GM12891 (cell line): Measurements from ENCODE around the gene NKD1.

Experiments
- DNase-seq: peaks from one replicate; pipeline ENCODE4 v3.0.0; 2011; ENCODE audit warnings: low spot score; ENCODE audit not compliant: insufficient read length
- FAIRE-seq: peaks from 2 replicates; lab custom pipeline; 2011; peaks lifted over from hg19 to GRCh38; lab: Jason Lieb, UNC
- PAX5 ChIP-seq: IDR thresholded peaks from 2 replicates; pipeline ENCODE4 v1.6.1; 2011; ENCODE audit warnings: low read length, moderate library complexity, mild to moderate bottlenecking; ENCODE audit not compliant: insufficient read depth, severe bottlenecking
- POLR2A ChIP-seq: IDR thresholded peaks from 2 replicates; pipeline ENCODE4 v1.6.1; 2011; ENCODE audit warnings: low read depth, low read length, control low read depth
- POLR2AphosphoS5 ChIP-seq: IDR thresholded peaks from 2 replicates; pipeline ENCODE4 v1.6.1; 2011; ENCODE audit warnings: low read depth, low read length, control low read depth
- POU2F2 ChIP-seq: IDR thresholded peaks from 2 replicates; pipeline ENCODE4 v1.6.1; 2011; ENCODE audit warnings: low read depth, mild to moderate bottlenecking, control low read depth, low read length, moderate library complexity
- SPI1 ChIP-seq: IDR thresholded peaks from 2 replicates; pipeline ENCODE4 v1.6.1; 2011; ENCODE audit warnings: low read depth, low read length, control low read depth
- TAF1 ChIP-seq: IDR thresholded peaks from 2 replicates; pipeline ENCODE4 v1.6.1; 2011; ENCODE audit warnings: low read depth, low read length, control low read depth

The NKD1 gene

DNA sequence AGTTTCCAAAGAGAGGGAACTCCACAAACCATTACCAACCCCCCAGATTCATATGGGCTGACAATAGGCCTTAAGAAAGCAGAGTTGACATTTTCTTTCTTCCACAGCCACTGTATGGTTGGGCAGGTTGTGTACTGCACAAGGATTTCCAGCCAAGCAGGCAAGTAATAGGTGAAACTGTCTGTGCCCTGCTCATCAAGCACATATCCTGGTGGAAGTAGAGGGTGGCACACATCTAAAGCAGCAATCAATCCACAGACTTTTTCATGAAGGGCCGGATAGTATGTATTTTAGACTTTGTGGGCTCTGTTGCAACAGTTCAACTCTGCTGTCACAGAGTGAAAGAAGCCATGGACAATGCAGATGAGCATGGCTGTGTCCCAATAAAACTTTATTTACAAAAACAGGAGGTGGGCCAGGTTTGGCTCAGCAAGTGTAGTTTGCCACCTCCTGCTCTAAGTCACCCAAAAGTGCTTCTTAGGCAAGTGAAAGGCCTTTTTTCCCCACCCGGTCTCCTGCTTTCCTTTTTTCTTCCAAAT, 69.5 kb downstream of the NKD1 start:
- no peak for FAIRE-seq
- TF ChIP-seq PAX5 (no peak), SPI1 (no peak), POU2F2 (no peak), POLR2A (no peak), TAF1 (no peak), POLR2AphosphoS5 (no peak)
- DNase-seq: no peak

DNA sequence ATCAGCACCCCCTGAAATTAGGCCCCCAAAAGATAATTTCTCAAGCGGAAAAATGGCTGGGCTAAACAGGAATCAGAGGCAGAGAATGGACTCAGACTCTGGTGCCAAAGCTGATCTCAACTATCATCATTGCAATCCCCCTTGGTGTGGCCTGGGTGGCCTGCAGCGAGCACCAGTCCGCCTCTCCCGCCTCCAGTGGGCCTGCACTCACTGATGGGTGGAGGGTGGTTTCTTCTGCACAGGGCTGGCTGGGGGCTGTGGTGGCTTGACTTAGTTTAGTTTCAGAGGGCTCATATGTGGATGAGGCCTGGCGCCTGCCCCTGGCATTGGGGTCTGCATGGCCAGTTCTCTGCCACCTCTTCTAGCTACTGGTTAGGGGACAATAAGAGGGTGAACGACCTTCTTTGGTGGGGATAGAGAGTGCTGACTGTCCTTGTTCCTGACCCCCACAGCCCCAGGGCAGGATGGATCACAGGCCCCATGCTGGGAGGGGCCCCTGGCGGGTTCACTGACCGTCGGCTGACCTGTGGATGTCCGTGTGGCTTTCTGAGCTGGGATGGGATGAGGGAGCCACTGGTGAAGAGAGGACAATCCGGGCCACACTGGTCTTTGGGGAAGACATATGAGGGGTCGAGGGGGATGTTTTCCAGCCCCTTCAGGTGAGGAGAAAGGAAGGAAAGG, 70.2 kb downstream of the NKD1 start:
- no peak for FAIRE-seq
- no peak for DNase-seq

GRCh38 chr16:50619702-50620491, 71.7 kb downstream of the NKD1 start:
- DNase-seq: no peak
- no peak for FAIRE-seq
- TF ChIP-seq SPI1 (no peak), PAX5 (no peak), POLR2A (no peak)

More for the DNA sequence above, 70.2 kb downstream of the NKD1 start:
- TF ChIP-seq POU2F2 (no peak), PAX5 (no peak), SPI1 (no peak), POLR2A (no peak), TAF1 (no peak), POLR2AphosphoS5 (no peak)

- no peak for FAIRE-seq
- no peak for DNase-seq
- no peak for TF ChIP-seq POU2F2
- no peak for TF ChIP-seq PAX5
- no peak for TF ChIP-seq TAF1
- TF ChIP-seq SPI1: no peak
- no peak for TF ChIP-seq POLR2AphosphoS5
- TF ChIP-seq POLR2A: no peak
Measured at GRCh38 chr16:50620646-50621451, 72.7 kb downstream of the NKD1 start.

DNA sequence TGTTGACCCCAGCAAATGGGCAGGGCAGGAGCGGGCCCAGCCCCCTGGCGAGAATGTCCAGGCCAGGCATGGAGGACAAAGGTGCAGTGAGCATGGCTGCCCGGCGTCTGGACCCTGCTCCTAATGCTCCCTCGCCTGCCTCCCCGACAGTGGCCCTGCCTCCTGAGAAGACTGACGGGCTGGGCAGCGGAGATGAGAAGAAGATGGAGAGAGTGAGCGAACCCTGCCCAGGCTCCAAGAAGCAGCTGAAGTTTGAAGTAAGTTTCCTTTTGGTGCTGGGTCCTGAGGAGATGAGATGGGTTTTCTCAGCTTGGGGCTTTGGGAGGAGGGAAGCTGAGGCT, 73.2 kb downstream of the NKD1 start:
- DNase-seq (no peak), FAIRE-seq (no peak)
- TF ChIP-seq PAX5 (no peak), TAF1 (no peak), POLR2AphosphoS5 (no peak), POU2F2 (no peak), POLR2A (no peak), SPI1 (no peak)

DNA sequence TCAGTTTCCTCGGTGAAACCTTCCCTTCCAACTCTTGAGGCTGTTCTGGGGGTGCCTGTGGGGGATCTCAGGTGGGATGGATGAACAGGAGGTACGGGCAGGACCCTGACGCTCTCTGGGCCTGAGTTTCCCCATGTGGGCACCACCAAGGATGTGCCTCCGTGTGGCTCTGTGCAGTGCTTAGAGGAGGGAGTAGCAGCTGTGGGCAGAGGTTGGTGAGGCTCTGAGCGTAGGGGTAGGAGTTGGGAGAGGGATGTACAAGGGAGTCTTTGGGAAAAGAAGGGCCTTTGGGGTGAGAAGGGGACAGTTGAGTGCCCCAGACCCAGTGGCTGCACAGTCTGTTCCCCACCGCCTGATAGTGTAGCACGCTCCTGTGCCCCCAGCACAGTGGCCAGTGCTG, 73.8 kb downstream of the NKD1 start:
- no peak for TF ChIP-seq TAF1
- no peak for TF ChIP-seq SPI1
- TF ChIP-seq POU2F2: no peak
- no peak for TF ChIP-seq POLR2A
- TF ChIP-seq POLR2AphosphoS5: no peak
- TF ChIP-seq PAX5: no peak
- FAIRE-seq (no peak), DNase-seq (no peak)

DNA sequence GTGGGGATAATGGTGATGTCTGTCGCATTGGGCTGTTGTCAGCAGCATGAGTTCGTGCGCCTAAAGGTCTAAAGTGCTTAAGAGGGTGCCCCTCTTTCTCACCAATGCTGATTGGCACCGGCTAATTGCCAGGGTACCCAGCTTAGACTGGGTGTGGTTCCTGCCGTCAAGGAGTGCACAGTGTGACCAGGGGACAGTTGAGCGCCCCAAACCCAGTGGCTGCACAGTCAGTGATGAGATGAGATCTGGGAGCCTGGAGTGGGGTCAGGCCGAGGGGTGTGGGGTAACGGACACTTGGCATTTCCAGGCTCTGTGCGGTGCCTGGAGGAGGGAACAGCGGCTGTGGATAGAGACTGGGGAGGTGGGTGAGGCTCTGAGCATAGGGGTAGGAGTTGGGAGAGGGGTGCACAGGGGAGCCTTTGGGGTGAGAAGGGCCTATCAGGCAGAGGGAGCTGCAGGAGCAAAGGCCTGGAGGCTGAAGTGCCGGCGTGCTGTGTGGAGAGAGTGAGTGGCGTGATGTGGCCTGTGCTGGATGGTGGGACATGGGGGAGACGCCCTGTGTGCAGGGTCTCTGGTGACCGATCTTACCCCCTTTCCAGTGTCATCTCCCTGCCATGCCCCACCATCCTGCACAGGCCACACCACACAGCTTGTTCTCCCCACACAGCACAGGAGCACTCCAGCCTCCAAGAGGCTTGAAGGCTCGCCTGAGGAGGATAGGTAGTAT, 74.6 kb downstream of the NKD1 start:
- FAIRE-seq (no peak), DNase-seq (no peak)
- no peak for TF ChIP-seq TAF1
- no peak for TF ChIP-seq SPI1
- no peak for TF ChIP-seq POLR2AphosphoS5
- TF ChIP-seq POU2F2: no peak
- no peak for TF ChIP-seq PAX5
- TF ChIP-seq POLR2A: no peak

DNA sequence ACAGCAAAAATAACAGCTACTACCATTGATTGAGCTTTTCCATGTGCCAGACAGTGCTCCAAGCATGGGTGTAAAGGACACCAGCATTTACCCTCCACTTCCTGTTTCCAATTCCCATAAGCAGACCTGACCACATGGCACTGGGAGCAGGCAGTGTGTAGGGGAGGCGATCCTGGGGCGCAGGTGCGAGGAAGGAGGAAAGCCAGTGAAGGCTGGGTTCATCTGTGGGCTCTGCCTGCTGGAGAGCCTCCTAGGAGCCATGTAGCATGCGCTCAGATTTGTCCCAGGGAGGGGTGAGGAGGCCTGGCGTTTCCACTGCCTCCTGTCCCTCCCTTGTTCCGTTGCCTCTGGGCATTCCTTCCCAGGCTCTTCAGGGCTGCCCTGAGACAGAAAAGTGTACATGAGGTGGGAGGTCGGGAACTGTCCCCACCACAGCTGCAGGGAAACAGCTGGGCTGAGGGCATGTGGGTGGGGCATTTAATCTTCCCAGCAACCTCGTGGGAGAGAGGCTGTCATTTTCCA, 76.3 kb downstream of the NKD1 start:
- no peak for TF ChIP-seq PAX5
- no peak for TF ChIP-seq TAF1
- TF ChIP-seq SPI1: no peak
- no peak for TF ChIP-seq POU2F2
- no peak for TF ChIP-seq POLR2AphosphoS5
- TF ChIP-seq POLR2A: no peak
- no peak for FAIRE-seq

More for the DNA sequence above, 76.3 kb downstream of the NKD1 start:
- DNase-seq: no peak
